Thyroid gland (tissue), 4 donors: Measurements from ENCODE around the gene WRAP53.

Experiments
- CTCF ChIP-seq, 6 experiments: fragments of 200-600 bp in 3 of 6; fragments of 450-650 bp in 3 of 6; sonication (generic) in 3 of 6; IDR thresholded peaks; one replicate each; pipeline ENCODE4 v1.5.1; 2016 to 2019; ENCODE audit warnings: antibody characterized with exemption in 6 of 6, mild to moderate bottlenecking in 2 of 6, inconsistent platforms in 1 of 6, moderate library complexity in 1 of 6
- POLR2A ChIP-seq, 2 donors: fragments of 450-650 bp; IDR thresholded peaks; one replicate each; pipeline ENCODE4 v1.6.1; 2017; ENCODE audit warnings: antibody characterized with exemption in 2 of 2, mild to moderate bottlenecking in 2 of 2, moderate library complexity in 1 of 2

GRCh38 chr17:7644775-7645174 is 43.5 kb upstream of the WRAP53 start:
- TF ChIP-seq CTCF (IDR thresholded peaks at IDR 0.05) (no peak), POLR2A (IDR thresholded peaks at IDR 0.05) (no peak)
